ENCODE measurements around the gene E2F2.

DNA sequence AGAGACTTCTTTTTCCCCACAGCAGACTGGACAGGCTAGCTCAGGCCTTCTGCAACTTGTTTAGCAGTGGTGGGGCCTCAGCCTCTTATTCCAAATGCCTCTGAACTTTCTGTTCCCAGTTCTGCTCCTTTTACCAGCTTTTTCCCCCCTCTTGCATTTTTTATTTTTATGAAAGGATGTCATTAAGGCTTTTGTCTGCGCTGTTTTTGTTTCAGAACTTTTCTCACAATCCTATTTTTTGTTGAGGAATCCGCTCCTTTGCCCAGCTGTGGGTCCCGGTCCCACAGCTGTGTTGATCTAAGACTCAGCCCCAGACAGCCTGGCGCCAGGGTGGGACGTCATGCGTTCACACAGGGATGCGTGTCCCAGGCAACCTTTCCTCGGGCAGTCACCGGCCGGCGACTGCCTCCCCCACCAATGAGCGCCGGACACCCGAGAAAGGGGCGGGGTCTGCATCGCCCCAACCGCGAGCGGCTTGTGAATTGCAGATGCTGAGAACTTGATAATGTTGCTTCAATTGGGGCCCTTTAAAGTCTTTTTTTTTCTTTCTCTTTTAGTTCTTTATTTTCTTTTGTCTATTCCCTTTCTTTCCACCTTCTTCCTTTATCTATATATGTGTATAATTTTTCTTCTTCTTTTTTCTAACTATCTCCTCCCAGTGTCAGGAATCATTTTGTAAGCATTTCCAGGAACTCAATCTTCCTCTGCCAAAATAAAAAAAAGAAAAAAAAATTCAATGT lies 31.3 kb upstream of the E2F2 start:
- TF ChIP-seq, protein P1, sequence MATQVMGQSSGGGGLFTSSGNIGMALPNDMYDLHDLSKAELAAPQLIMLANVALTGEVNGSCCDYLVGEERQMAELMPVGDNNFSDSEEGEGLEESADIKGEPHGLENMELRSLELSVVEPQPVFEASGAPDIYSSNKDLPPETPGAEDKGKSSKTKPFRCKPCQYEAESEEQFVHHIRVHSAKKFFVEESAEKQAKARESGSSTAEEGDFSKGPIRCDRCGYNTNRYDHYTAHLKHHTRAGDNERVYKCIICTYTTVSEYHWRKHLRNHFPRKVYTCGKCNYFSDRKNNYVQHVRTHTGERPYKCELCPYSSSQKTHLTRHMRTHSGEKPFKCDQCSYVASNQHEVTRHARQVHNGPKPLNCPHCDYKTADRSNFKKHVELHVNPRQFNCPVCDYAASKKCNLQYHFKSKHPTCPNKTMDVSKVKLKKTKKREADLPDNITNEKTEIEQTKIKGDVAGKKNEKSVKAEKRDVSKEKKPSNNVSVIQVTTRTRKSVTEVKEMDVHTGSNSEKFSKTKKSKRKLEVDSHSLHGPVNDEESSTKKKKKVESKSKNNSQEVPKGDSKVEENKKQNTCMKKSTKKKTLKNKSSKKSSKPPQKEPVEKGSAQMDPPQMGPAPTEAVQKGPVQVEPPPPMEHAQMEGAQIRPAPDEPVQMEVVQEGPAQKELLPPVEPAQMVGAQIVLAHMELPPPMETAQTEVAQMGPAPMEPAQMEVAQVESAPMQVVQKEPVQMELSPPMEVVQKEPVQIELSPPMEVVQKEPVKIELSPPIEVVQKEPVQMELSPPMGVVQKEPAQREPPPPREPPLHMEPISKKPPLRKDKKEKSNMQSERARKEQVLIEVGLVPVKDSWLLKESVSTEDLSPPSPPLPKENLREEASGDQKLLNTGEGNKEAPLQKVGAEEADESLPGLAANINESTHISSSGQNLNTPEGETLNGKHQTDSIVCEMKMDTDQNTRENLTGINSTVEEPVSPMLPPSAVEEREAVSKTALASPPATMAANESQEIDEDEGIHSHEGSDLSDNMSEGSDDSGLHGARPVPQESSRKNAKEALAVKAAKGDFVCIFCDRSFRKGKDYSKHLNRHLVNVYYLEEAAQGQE (IDR thresholded peaks at IDR 0.05; ENCODE audit: low read depth, low read length), result 0 out of 2 replicates have a peak, but pooled peaks have one; percentile 28
- TF ChIP-seq FOXJ3 (CRISPR knock-in tag; IDR thresholded peaks at IDR 0.05), result no peak
- TF ChIP-seq, protein P2, sequence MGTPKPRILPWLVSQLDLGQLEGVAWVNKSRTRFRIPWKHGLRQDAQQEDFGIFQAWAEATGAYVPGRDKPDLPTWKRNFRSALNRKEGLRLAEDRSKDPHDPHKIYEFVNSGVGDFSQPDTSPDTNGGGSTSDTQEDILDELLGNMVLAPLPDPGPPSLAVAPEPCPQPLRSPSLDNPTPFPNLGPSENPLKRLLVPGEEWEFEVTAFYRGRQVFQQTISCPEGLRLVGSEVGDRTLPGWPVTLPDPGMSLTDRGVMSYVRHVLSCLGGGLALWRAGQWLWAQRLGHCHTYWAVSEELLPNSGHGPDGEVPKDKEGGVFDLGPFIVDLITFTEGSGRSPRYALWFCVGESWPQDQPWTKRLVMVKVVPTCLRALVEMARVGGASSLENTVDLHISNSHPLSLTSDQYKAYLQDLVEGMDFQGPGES (IDR thresholded peaks at IDR 0.05; ENCODE audit: low read depth, low read length), result no peak

Data from SK-N-SH (cell line).